Upper lobe of right lung (tissue), 1 donor: ENCODE measurements around the gene ATP6V0B. TPM values are rescaled to one million over a fixed set of nuclear protein-coding genes. Genes with fewer than 3 reads are reported as not detected.

Source experiments
- ATAC-seq: fragments of 200-7000 bp; cut with Tn5 transposase; one replicate; pipeline ENCODE4 v1.9.1; 2020; ENCODE audit warnings: mild to moderate bottlenecking, moderate library complexity
- DNase-seq: peaks from one replicate; pipeline ENCODE4 v3.0.0-alpha.2; 2020
- H3K27ac ChIP-seq: fragments of 200-600 bp; one replicate; pipeline ENCODE4 v1.8.0; 2022
- H3K27me3 ChIP-seq: fragments of 200-600 bp; one replicate; pipeline ENCODE4 v1.8.0; 2022; ENCODE audit warnings: mild to moderate bottlenecking
- H3K36me3 ChIP-seq: fragments of 200-600 bp; one replicate; pipeline ENCODE4 v1.8.0; 2022
- H3K4me1 ChIP-seq: fragments of 200-600 bp; one replicate; pipeline ENCODE4 v1.8.0; 2022
- H3K4me3 ChIP-seq: fragments of 200-600 bp; one replicate; pipeline ENCODE4 v1.8.0; 2022; ENCODE audit warnings: mild to moderate bottlenecking
- H3K9me3 ChIP-seq: fragments of 200-600 bp; one replicate; pipeline ENCODE4 v1.8.0; 2022
- intact Hi-C: fragments of 100-400 bp; cut with DNase I; formaldehyde crosslinking; loops from one replicate; pipeline ENCODE4 v1.11.0; 2022
- total RNA-seq: library from RNA; stranded (reverse); fragmentation: NEBNext Ultra II Directional; extraction: Animal tissue kit (Norgen Biotek cat#: 25700); gene quantifications from one replicate; pipeline ENCODE4 v1.2.1, GENCODE V29; 2021
- TF ChIP-seq, protein P1 (sequence below): fragments of 200-600 bp; IDR thresholded peaks from one replicate; pipeline ENCODE4 v1.8.0; 2022; ENCODE audit warnings: antibody characterized with exemption
- donor health status: DM: no; HTN: yes; CAD: no; lungs with severe emphysema.

ATP6V0B gene
- total RNA-seq, 1 donor from 2014 or later: 191 TPM

- TF ChIP-seq, protein P1, sequence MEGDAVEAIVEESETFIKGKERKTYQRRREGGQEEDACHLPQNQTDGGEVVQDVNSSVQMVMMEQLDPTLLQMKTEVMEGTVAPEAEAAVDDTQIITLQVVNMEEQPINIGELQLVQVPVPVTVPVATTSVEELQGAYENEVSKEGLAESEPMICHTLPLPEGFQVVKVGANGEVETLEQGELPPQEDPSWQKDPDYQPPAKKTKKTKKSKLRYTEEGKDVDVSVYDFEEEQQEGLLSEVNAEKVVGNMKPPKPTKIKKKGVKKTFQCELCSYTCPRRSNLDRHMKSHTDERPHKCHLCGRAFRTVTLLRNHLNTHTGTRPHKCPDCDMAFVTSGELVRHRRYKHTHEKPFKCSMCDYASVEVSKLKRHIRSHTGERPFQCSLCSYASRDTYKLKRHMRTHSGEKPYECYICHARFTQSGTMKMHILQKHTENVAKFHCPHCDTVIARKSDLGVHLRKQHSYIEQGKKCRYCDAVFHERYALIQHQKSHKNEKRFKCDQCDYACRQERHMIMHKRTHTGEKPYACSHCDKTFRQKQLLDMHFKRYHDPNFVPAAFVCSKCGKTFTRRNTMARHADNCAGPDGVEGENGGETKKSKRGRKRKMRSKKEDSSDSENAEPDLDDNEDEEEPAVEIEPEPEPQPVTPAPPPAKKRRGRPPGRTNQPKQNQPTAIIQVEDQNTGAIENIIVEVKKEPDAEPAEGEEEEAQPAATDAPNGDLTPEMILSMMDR: no peak
- no peak for DNase-seq
- Histone ChIP-seq H3K9me3 (no peaks in the 10 kb centered on the region), H3K4me3 (no peak overlapping the region), H3K27ac (no peak overlapping the region), H3K36me3 (peaks cover 43% of the 10 kb centered on the region), H3K27me3 (no peaks in the 10 kb centered on the region), H3K4me1 (no peaks in the 10 kb centered on the region)
- intact Hi-C loops: no loop called here
- no peak for ATAC-seq
Observed at GRCh38 chr1:43956234-43956633, 18.5 kb upstream of the ATP6V0B start.

GRCh38 chr1:43957407-43958040 is 17.2 kb upstream of the ATP6V0B start:
- ATAC-seq (no peak), DNase-seq (no peak)
- Histone ChIP-seq H3K4me3 (no peak overlapping the region), H3K9me3 (no peaks in the 10 kb centered on the region), H3K27ac (no peak overlapping the region), H3K27me3 (no peaks in the 10 kb centered on the region), H3K4me1 (no peaks in the 10 kb centered on the region), H3K36me3 (peaks cover 50% of the 10 kb centered on the region)
- intact Hi-C loops: no loop called here
- TF ChIP-seq, protein P1: no peak

DNA sequence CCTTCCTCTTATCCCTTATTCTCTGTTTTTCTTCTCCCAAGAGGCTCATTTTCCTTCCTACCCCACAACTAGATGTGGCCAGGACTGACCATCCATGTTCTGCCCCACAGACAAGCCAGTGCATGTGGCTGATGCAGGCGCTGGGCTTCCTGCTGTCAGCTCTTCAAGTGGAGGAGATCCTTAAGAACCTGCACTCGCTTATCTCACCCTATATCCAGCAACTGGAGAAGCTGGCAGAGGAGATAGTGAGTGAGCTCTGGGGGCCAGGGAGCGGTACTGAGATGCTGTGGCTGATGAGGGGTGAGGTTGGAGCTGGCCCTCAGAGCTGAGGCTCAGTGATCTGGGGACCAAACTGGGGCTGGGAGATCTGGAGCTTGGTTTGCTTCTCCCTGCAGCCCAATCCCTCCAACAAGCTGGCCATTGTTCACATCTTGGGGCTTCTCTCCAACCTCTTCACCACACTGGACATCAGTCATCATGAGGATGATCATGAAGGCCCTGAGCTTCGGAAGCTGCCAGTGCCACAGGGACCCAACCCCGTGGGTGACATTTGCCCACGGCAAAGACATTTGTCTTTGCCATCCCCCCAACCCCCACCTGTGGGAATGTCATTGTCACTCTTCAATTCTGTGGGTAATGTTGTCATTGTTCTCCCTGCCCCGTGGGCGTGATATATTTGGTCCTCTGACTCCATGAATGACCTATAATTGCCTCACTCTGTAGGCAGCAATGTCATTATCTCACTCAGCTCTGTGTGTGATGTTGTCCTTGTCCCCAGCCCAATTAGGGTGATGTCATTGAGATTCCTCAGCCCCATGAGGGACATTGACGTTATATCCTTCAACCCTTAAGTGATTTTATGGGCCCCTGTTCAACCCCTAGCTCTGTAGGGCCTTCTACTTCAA is 16.2 kb upstream of the ATP6V0B start:
- DNase-seq (no peak), ATAC-seq (no peak)
- intact Hi-C loops: no loop called here
- H3K4me1 ChIP-seq: no peaks in the 10 kb centered on the region
- peaks cover 56% of the 10 kb centered on the region for H3K36me3 ChIP-seq
- no peak overlapping the region for H3K4me3 ChIP-seq
- no peaks in the 10 kb centered on the region for H3K9me3 ChIP-seq
- TF ChIP-seq, protein P1: no peak
- no peak overlapping the region for H3K27ac ChIP-seq
- H3K27me3 ChIP-seq: no peaks in the 10 kb centered on the region

GRCh38 chr1:43960798-43961197 is 14.0 kb upstream of the ATP6V0B start:
- H3K9me3 ChIP-seq: no peaks in the 10 kb centered on the region
- no peak overlapping the region for H3K4me3 ChIP-seq
- no peak overlapping the region for H3K27ac ChIP-seq
- H3K36me3 ChIP-seq: peaks cover 56% of the 10 kb centered on the region
- TF ChIP-seq, protein P1: no peak
- H3K4me1 ChIP-seq: no peaks in the 10 kb centered on the region
- ATAC-seq (no peak), DNase-seq (no peak)
- intact Hi-C loops: no loop called here
- H3K27me3 ChIP-seq: no peaks in the 10 kb centered on the region

DNA sequence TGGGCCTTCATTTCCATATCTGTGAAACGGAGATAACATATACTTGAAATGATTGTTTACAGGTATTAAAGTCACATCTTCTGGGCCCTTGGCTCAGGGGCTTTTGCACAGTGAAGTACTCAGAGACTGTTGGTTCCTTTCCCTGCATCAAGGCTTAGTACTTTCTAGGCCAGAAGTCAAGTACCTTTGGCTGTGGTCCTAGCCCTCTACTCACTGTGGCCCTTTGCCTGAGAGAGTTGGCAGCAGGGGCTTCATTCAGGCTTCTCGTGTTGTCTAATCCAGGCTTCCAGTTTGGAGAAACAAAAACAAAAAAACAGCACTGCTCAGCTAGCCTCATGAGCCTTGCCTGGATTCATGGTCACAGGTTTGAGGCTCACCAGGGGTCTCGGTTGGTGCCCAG is 13.1 kb upstream of the ATP6V0B start:
- H3K27me3 ChIP-seq: no peaks in the 10 kb centered on the region
- peaks cover 51% of the 10 kb centered on the region for H3K36me3 ChIP-seq
- no peak overlapping the region for H3K4me3 ChIP-seq
- no peak for DNase-seq
- no peaks in the 10 kb centered on the region for H3K4me1 ChIP-seq
- TF ChIP-seq, protein P1: no peak
- H3K9me3 ChIP-seq: no peaks in the 10 kb centered on the region
- no peak for ATAC-seq
- intact Hi-C loops: no loop called here
- no peak overlapping the region for H3K27ac ChIP-seq
